ENCODE measurements around the gene ANKRD42.

Gene ANKRD42

DNA sequence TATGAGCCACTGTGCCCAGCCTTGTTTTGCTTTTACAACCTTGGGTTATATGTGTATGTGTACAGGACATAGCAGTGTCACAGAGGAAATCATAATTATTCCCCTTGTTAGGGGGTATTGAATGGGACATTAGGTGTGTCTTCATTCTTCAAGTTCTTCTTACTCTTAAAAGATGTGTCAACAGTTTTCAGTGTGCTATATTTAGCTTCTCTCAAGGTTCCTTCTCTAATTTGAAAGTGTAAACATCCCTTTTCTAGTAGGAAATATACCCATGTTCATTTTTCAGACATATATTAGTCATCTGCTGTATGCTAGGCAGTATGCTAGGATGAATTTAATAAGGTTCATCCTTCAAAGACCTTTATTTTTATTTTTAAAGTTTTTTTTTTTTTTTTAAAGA lies 19.5 kb upstream of the ANKRD42 start:
- no peaks in the 10 kb centered on the region for H3F3A ChIP-seq (ENCODE audit: low read depth)
- no peaks in the 10 kb centered on the region for H3K9me2 ChIP-seq (replicated peaks; ENCODE audit: low read depth, low read length)
- H3K27me3 ChIP-seq (ENCODE audit: insufficient read depth, low read length, poor library complexity, severe bottlenecking) = no peaks in the 10 kb centered on the region
- peaks cover 70% of the 10 kb centered on the region for H3K36me3 ChIP-seq (ENCODE audit: insufficient read depth, low read length)
- no peak overlapping the region for H3K9ac ChIP-seq (ENCODE audit: low read depth, low read length, poor library complexity, severe bottlenecking)
- peaks cover 83% of the 10 kb centered on the region for H4K20me1 ChIP-seq (ENCODE audit: insufficient read depth, low read length, poor library complexity, severe bottlenecking)
- peaks cover 89% of the 10 kb centered on the region for H3K79me2 ChIP-seq (ENCODE audit: insufficient read depth, low read length)
- TF ChIP-seq EZH2phosphoT487 (IDR thresholded peaks at IDR 0.05; ENCODE audit: borderline replicate concordance) = no peak
- TF ChIP-seq, protein P1, sequence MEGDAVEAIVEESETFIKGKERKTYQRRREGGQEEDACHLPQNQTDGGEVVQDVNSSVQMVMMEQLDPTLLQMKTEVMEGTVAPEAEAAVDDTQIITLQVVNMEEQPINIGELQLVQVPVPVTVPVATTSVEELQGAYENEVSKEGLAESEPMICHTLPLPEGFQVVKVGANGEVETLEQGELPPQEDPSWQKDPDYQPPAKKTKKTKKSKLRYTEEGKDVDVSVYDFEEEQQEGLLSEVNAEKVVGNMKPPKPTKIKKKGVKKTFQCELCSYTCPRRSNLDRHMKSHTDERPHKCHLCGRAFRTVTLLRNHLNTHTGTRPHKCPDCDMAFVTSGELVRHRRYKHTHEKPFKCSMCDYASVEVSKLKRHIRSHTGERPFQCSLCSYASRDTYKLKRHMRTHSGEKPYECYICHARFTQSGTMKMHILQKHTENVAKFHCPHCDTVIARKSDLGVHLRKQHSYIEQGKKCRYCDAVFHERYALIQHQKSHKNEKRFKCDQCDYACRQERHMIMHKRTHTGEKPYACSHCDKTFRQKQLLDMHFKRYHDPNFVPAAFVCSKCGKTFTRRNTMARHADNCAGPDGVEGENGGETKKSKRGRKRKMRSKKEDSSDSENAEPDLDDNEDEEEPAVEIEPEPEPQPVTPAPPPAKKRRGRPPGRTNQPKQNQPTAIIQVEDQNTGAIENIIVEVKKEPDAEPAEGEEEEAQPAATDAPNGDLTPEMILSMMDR (conservative IDR thresholded peaks at IDR 0.05; ENCODE audit: low read length) = no peak
- H2AFZ ChIP-seq (ENCODE audit: low read length) = no peak overlapping the region
- peak overlapping the region; percentile 47 for H3K4me2 ChIP-seq (ENCODE audit: low read depth, low read length, poor library complexity, severe bottlenecking)
- H3K4me1 ChIP-seq (ENCODE audit: insufficient read depth, low read length, poor library complexity, severe bottlenecking) = peaks cover 30% of the 10 kb centered on the region
- no peaks in the 10 kb centered on the region for H3K9me3 ChIP-seq (ENCODE audit: insufficient read depth, low read depth, low read length)
- H3K4me3 ChIP-seq (ENCODE audit: low read length, poor library complexity, severe bottlenecking) = no peak overlapping the region

DNA sequence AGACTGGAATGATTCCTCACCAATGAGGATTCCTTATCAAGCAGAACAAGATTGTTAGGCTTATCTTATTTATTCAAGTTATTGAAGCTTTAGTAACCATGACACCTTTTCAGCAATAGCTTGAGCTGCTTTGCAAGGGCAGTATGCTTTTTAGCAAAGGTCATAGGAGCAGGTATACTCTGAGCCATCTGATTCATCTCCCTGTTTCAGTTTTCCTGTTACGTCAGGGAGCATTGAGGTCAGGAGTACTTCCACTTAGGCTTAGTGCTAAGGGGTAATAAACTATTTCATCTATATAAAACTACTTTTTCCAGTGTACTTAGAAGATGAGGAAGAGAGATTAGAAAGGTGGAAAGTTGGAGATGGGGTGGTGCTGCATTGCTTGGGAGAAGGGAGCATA lies 17.7 kb upstream of the ANKRD42 start:
- Histone ChIP-seq H3K9me3 (ENCODE audit: insufficient read depth, low read depth, low read length) (no peaks in the 10 kb centered on the region), H4K20me1 (ENCODE audit: insufficient read depth, low read length, poor library complexity, severe bottlenecking) (peaks cover 73% of the 10 kb centered on the region), H3K36me3 (ENCODE audit: insufficient read depth, low read length) (peaks cover 68% of the 10 kb centered on the region), H3K4me2 (ENCODE audit: low read depth, low read length, poor library complexity, severe bottlenecking) (no peak overlapping the region), H3K9me2 (replicated peaks; ENCODE audit: low read depth, low read length) (no peaks in the 10 kb centered on the region), H3K27me3 (ENCODE audit: insufficient read depth, low read length, poor library complexity, severe bottlenecking) (no peaks in the 10 kb centered on the region), H3K4me3 (ENCODE audit: low read length, poor library complexity, severe bottlenecking) (no peak overlapping the region), H2AFZ (ENCODE audit: low read length) (no peak overlapping the region), H3K9ac (ENCODE audit: low read depth, low read length, poor library complexity, severe bottlenecking) (no peak overlapping the region), H3K79me2 (ENCODE audit: insufficient read depth, low read length) (peaks cover 71% of the 10 kb centered on the region), H3K4me1 (ENCODE audit: insufficient read depth, low read length, poor library complexity, severe bottlenecking) (peaks cover 13% of the 10 kb centered on the region), H3F3A (ENCODE audit: low read depth) (no peaks in the 10 kb centered on the region)
- TF ChIP-seq, protein P1 (conservative IDR thresholded peaks at IDR 0.05; ENCODE audit: low read length) = no peak
- TF ChIP-seq EZH2phosphoT487 (IDR thresholded peaks at IDR 0.05; ENCODE audit: borderline replicate concordance) = no peak

DNA sequence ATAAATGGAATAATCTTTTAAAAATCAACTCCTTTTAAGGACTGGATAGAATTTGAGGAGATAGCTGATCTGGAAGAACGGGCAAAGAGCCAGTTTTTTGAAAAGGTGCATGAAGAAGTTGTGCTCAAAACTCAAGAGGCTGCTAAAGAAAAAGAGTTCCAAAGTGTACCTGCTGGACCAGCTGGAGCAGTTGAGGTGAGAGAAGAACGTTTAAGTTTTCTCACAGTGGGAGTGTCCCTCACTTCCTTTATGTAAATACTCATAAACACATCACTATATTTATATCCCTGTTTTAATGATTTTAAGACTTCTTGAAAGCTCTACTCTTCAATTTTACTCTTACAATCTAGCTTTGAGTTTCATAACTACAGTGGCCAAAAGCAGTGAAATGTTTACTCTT lies 11.7 kb upstream of the ANKRD42 start:
- Histone ChIP-seq H3K9ac (ENCODE audit: low read depth, low read length, poor library complexity, severe bottlenecking) (no peak overlapping the region), H3K36me3 (ENCODE audit: insufficient read depth, low read length) (peaks cover 87% of the 10 kb centered on the region), H3K4me1 (ENCODE audit: insufficient read depth, low read length, poor library complexity, severe bottlenecking) (no peaks in the 10 kb centered on the region), H3F3A (ENCODE audit: low read depth) (peaks cover 8% of the 10 kb centered on the region), H3K9me3 (ENCODE audit: insufficient read depth, low read depth, low read length) (no peaks in the 10 kb centered on the region), H3K27me3 (ENCODE audit: insufficient read depth, low read length, poor library complexity, severe bottlenecking) (no peaks in the 10 kb centered on the region), H3K4me2 (ENCODE audit: low read depth, low read length, poor library complexity, severe bottlenecking) (no peak overlapping the region), H3K9me2 (replicated peaks; ENCODE audit: low read depth, low read length) (no peaks in the 10 kb centered on the region), H3K4me3 (ENCODE audit: low read length, poor library complexity, severe bottlenecking) (no peak overlapping the region), H3K79me2 (ENCODE audit: insufficient read depth, low read length) (peaks cover 18% of the 10 kb centered on the region), H2AFZ (ENCODE audit: low read length) (no peak overlapping the region), H4K20me1 (ENCODE audit: insufficient read depth, low read length, poor library complexity, severe bottlenecking) (peaks cover 22% of the 10 kb centered on the region)
- TF ChIP-seq, protein P1 (conservative IDR thresholded peaks at IDR 0.05; ENCODE audit: low read length) = no peak
- no peak for TF ChIP-seq EZH2phosphoT487 (IDR thresholded peaks at IDR 0.05; ENCODE audit: borderline replicate concordance)
